Prostate gland (tissue), 2 donors: ENCODE results near the gene RUNX3. TPM values are rescaled to one million over a fixed set of nuclear protein-coding genes. Genes with fewer than 3 reads are reported as not detected.

Experiments used
- DNase-seq: peaks from one replicate; pipeline ENCODE4 v3.0.0-alpha.2; 2019; ENCODE audit warnings: low spot score
- H3K27ac ChIP-seq, 2 donors: fragments of 200-600 bp; sonication (generic); 2 replicates each; pipeline ENCODE4 v1.5.1; 2017 to 2019
- H3K27me3 ChIP-seq: fragments of 200-600 bp; sonication (generic); replicated peaks from 2 replicates; pipeline ENCODE4 v1.5.1; 2019; ENCODE audit not compliant: insufficient read depth
- H3K36me3 ChIP-seq, 2 donors: fragments of 200-600 bp; sonication (generic); 1 replicate in 1 of 2; 2 replicates in 1 of 2; pipeline versions ENCODE4 v1.5.1 to v1.8.1; 2017 to 2019
- H3K4me1 ChIP-seq: fragments of 200-600 bp; sonication (generic); replicated peaks from 2 replicates; pipeline ENCODE4 v1.5.1; 2019
- H3K4me3 ChIP-seq, 2 donors: fragments of 200-600 bp; sonication (generic); 2 replicates each; pipeline ENCODE4 v1.5.1; 2017 to 2019
- H3K9me3 ChIP-seq: fragments of 200-600 bp; sonication (generic); 2 replicates; pipeline ENCODE4 v1.5.1; 2017
- POLR2A ChIP-seq: fragments of 450-650 bp; IDR thresholded peaks from one replicate; pipeline ENCODE4 v1.6.1; 2016; ENCODE audit warnings: antibody characterized with exemption, mild to moderate bottlenecking
- POLR2AphosphoS5 ChIP-seq: sonication (generic); formaldehyde crosslinking; IDR thresholded peaks from one replicate; pipeline ENCODE4 v1.6.1; 2017; ENCODE audit warnings: antibody characterized with exemption
- WGBS: methylation state at CpG from one replicate; pipeline ENCODE4 v1.1.5; 2018; 5-methylcytosine and 5-hydroxymethylcytosine counted together
- intact Hi-C: fragments of 100-400 bp; cut with DNase I; formaldehyde crosslinking; loops from one replicate; pipeline ENCODE4 v1.14.2; 2022
- total RNA-seq, 2 donors: library from RNA; depleted of rRNA; stranded (reverse); fragments of >200 nt; gene quantifications; one replicate each; pipeline ENCODE4 v1.1.0, GENCODE V29; 2016
- TF ChIP-seq, protein P1 (sequence below), 4 experiments: fragments of 200-600 bp in 2 of 4; fragments of 450-650 bp in 2 of 4; sonication (generic) in 2 of 4; IDR thresholded peaks; 1 replicate in 3 of 4; 2 replicates in 1 of 4; pipeline ENCODE4 v1.5.1; 2016 to 2019; ENCODE audit warnings: antibody characterized with exemption in 4 of 4, mild to moderate bottlenecking in 2 of 4, moderate library complexity in 2 of 4

The RUNX3 gene
- total RNA-seq, 2 donors from 2014 or later, result 2.5 to 3.4 TPM

DNA sequence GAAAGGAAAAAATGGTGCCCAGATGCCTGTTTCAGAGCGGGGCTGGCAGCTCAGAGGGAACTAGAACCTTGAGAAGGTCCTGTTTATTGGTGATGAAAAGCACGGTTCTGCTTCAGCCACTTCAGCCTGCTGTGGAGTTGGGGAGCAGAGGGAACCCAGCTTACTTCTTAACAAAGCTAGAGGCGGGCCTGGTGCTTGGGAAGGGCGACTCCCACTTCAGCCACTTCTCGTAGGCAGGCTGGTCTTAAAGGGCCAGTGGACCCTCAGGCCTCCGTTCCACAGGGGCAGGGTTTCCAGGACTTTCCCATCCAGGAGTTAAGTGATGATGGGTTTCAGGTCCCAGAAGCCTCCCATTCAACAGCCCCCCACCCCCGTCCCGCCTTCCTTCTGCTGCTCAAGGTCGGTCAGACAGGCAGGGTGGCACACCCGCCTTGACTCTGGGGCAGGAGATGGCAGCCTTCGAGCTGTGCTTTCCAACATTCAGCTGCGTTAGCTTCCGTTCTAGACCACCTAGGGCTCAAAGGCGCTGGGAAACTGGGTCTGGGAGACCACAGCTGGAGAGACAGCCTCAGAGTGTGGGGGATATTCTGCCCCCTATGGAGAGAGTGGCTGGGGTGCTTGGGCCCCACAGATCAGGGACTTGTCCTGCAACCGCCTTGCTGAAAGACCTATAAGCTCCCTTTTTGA lies 3.4 kb downstream of the RUNX3 start:
- Histone ChIP-seq H3K4me3 (no peak overlapping the region), H3K27ac (no peak overlapping the region), H3K36me3 (no peaks in the 10 kb centered on the region), H3K9me3 (no peaks in the 10 kb centered on the region), H3K4me1 (no peaks in the 10 kb centered on the region), H3K27me3 (peaks cover 30% of the 10 kb centered on the region)
- DNase-seq, result no peak
- WGBS, result 28% methylated on average over 15 of the region's 15 CpGs
- no peak for TF ChIP-seq POLR2A
- no peak for TF ChIP-seq POLR2AphosphoS5
- TF ChIP-seq, protein P1, sequence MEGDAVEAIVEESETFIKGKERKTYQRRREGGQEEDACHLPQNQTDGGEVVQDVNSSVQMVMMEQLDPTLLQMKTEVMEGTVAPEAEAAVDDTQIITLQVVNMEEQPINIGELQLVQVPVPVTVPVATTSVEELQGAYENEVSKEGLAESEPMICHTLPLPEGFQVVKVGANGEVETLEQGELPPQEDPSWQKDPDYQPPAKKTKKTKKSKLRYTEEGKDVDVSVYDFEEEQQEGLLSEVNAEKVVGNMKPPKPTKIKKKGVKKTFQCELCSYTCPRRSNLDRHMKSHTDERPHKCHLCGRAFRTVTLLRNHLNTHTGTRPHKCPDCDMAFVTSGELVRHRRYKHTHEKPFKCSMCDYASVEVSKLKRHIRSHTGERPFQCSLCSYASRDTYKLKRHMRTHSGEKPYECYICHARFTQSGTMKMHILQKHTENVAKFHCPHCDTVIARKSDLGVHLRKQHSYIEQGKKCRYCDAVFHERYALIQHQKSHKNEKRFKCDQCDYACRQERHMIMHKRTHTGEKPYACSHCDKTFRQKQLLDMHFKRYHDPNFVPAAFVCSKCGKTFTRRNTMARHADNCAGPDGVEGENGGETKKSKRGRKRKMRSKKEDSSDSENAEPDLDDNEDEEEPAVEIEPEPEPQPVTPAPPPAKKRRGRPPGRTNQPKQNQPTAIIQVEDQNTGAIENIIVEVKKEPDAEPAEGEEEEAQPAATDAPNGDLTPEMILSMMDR (IDR thresholded peaks at IDR 0.05), result no peak
- intact Hi-C loops, result no loop called here

GRCh38 chr1:24925963-24926362 lies 4.1 kb downstream of the RUNX3 start:
- TF ChIP-seq, protein P1 (IDR thresholded peaks at IDR 0.05), result no peak
- TF ChIP-seq POLR2AphosphoS5 (no peak), POLR2A (no peak)
- Histone ChIP-seq H3K4me1 (no peaks in the 10 kb centered on the region), H3K27me3 (peaks cover 24% of the 10 kb centered on the region), H3K9me3 (no peaks in the 10 kb centered on the region), H3K27ac (no peak overlapping the region), H3K36me3 (no peaks in the 10 kb centered on the region), H3K4me3 (no peak overlapping the region)
- DNase-seq, result no peak
- 28% methylated on average over 10 of the region's 10 CpGs for WGBS
- intact Hi-C loops, result no loop called here

DNA sequence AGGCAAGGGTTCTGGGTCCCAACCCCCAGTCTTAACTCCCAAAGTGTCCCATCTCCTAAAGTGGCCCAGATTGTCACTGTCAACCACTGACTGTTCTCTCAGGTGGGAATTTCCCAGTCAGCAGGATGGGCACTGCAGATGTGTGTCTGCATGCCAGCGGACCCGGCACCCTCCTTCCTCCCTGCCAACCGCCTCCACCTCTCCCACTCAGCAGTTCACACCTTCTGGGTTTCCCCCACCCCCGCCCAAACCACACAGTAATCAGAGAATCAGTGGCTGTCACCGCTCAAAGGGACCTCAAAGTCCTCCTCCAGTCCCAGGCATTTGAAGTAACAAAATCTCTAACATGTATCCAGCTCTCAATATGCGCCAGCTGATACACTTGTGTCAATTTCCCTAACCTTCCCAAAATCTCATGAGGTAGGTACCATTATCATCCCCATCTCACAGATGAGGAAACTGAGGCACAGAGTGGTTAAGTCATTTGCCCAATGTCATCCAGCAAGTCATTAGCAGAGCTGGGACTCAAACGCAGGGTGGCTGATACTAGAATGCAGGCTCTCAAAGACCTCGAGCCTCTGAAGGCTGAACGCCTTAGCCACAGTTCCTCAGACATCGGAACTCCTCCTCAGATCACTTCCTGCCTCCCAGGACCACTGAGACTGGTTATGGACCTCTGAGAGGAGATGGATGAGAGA lies 4.8 kb downstream of the RUNX3 start:
- intact Hi-C loops, result no loop called here
- Histone ChIP-seq H3K4me3 (no peak overlapping the region), H3K4me1 (no peaks in the 10 kb centered on the region), H3K9me3 (no peaks in the 10 kb centered on the region), H3K27me3 (peaks cover 17% of the 10 kb centered on the region), H3K27ac (no peak overlapping the region), H3K36me3 (no peaks in the 10 kb centered on the region)
- DNase-seq, result no peak
- 42% methylated on average over 10 of the region's 10 CpGs for WGBS
- TF ChIP-seq POLR2AphosphoS5 (no peak), POLR2A (no peak)
- TF ChIP-seq, protein P1 (IDR thresholded peaks at IDR 0.05), result no peak

- peaks cover 15% of the 10 kb centered on the region for H3K27me3 ChIP-seq
These were observed 6.5 kb downstream of the RUNX3 start for GRCh38 chr1:24923485-24924113.

More at GRCh38 chr1:24923485-24924113, 6.5 kb downstream of the RUNX3 start:
- no peak overlapping the region for H3K27ac ChIP-seq
- 79% methylated on average over 15 of the region's 15 CpGs for WGBS
- H3K36me3 ChIP-seq, result no peaks in the 10 kb centered on the region
- DNase-seq, result no peak
- no peaks in the 10 kb centered on the region for H3K4me1 ChIP-seq
- TF ChIP-seq POLR2A (no peak), POLR2AphosphoS5 (no peak)
- TF ChIP-seq, protein P1 (IDR thresholded peaks at IDR 0.05), result no peak
- intact Hi-C loops, result no loop called here
- H3K4me3 ChIP-seq, result no peak overlapping the region
- H3K9me3 ChIP-seq, result no peaks in the 10 kb centered on the region
